GM23338 (cell line): ENCODE results near the gene NOLC1. TPM values are rescaled to one million over a fixed set of nuclear protein-coding genes. Genes with fewer than 3 reads are reported as not detected.

Experiments
- ATAC-seq: fragments of 200-7000 bp; cut with Tn5 transposase; 3 replicates; pipeline ENCODE4 v1.9.1; 2020
- DNase-seq: peaks from one replicate; pipeline ENCODE4 v3.0.0-alpha.2; 2015; ENCODE audit warnings: low spot score
- H2AFZ ChIP-seq: fragments of 200-600 bp; sonication (generic); 2 replicates; pipeline ENCODE4 v1.8.0; 2016; ENCODE audit warnings: antibody characterized with exemption, mild to moderate bottlenecking, moderate library complexity
- H3F3A ChIP-seq: fragments of 200-600 bp; sonication (generic); replicated peaks from 2 replicates; pipeline ENCODE4 v1.8.0; 2017; ENCODE audit warnings: antibody characterized with exemption, mixed run types, low read depth
- H3K27ac ChIP-seq: fragments of 200-600 bp; sonication (generic); 2 replicates; pipeline ENCODE4 v1.6.1; 2016; ENCODE audit warnings: low read depth
- H3K27me3 ChIP-seq: fragments of 200-600 bp; sonication (generic); 2 replicates; pipeline ENCODE4 v1.8.0; 2016; ENCODE audit warnings: mild to moderate bottlenecking, mixed run types, moderate library complexity; ENCODE audit not compliant: insufficient read depth
- H3K36me3 ChIP-seq: fragments of 200-600 bp; sonication (generic); 2 replicates; pipeline ENCODE4 v1.8.0; 2016; ENCODE audit warnings: mild to moderate bottlenecking; ENCODE audit not compliant: insufficient read depth
- H3K4me1 ChIP-seq: fragments of 200-600 bp; sonication (generic); 2 replicates; pipeline ENCODE4 v1.8.0; 2016; ENCODE audit warnings: mild to moderate bottlenecking, moderate library complexity; ENCODE audit not compliant: insufficient read depth
- H3K4me2 ChIP-seq: fragments of 200-600 bp; sonication (generic); 2 replicates; pipeline ENCODE4 v1.7.1; 2017; ENCODE audit warnings: mixed run types
- H3K4me3 ChIP-seq: fragments of 200-600 bp; sonication (generic); 2 replicates; pipeline ENCODE4 v1.6.1; 2016; ENCODE audit warnings: mixed run types
- H3K79me2 ChIP-seq: fragments of 200-600 bp; sonication (generic); replicated peaks from 2 replicates; pipeline ENCODE4 v1.8.0; 2017; ENCODE audit warnings: mild to moderate bottlenecking; ENCODE audit not compliant: insufficient read depth
- H3K9me2 ChIP-seq: fragments of 200-600 bp; sonication (generic); 2 replicates; pipeline ENCODE4 v1.8.0; 2017; ENCODE audit not compliant: insufficient read depth
- H4K20me1 ChIP-seq: fragments of 200-600 bp; sonication (generic); replicated peaks from 2 replicates; pipeline ENCODE4 v1.8.0; 2017; ENCODE audit warnings: mild to moderate bottlenecking; ENCODE audit not compliant: insufficient read depth
- H3K27ac Mint-ChIP-seq: 2 replicates; pipeline ENCODE4 v1.8.0; 2020; ENCODE audit warnings: inconsistent platforms, mild to moderate bottlenecking, moderate library complexity, mixed read lengths
- H3K27me3 Mint-ChIP-seq: 3 replicates; pipeline ENCODE4 v1.8.0; 2022; ENCODE audit warnings: low read depth, mild to moderate bottlenecking, moderate library complexity, mixed read lengths, inconsistent platforms; ENCODE audit not compliant: insufficient read depth, poor library complexity
- H3K36me3 Mint-ChIP-seq: 3 replicates; pipeline ENCODE4 v1.8.0; 2021; ENCODE audit warnings: low read depth, mild to moderate bottlenecking, inconsistent platforms, moderate library complexity, mixed read lengths
- H3K4me1 Mint-ChIP-seq: 3 replicates; pipeline ENCODE4 v1.8.0; 2020; ENCODE audit warnings: mild to moderate bottlenecking, inconsistent platforms, mixed read lengths
- H3K4me3 Mint-ChIP-seq: 3 replicates; pipeline ENCODE4 v1.8.0; 2021; ENCODE audit warnings: moderate library complexity, mild to moderate bottlenecking, inconsistent platforms, mixed read lengths
- H3K9me3 Mint-ChIP-seq: 3 replicates; pipeline ENCODE4 v1.8.0; 2020; ENCODE audit warnings: moderate library complexity, mild to moderate bottlenecking, inconsistent platforms, mixed read lengths
- CREB1 ChIP-seq: fragments of 250-450 bp; sonication (Bioruptor Pico); IDR thresholded peaks from 2 replicates; pipeline ENCODE4 v1.5.0; 2020; ENCODE audit warnings: low read depth, mild to moderate bottlenecking, moderate library complexity
- CTCF ChIP-seq, 2 experiments: fragments of 200-600 bp in 1 of 2; sonication (generic) in 1 of 2; conservative IDR thresholded peaks; 2 replicates each; pipeline versions ENCODE4 v1.5.1 to v1.6.1; 2016 to 2017; ENCODE audit warnings: antibody characterized with exemption in 2 of 2, low read depth in 2 of 2, mild to moderate bottlenecking in 2 of 2, moderate library complexity in 1 of 2
- ETS1 ChIP-seq: IDR thresholded peaks from 2 replicates; pipeline ENCODE4 v1.6.1; 2016; ENCODE audit warnings: antibody characterized with exemption
- EZH2 ChIP-seq: fragments of 200-600 bp; sonication (generic); IDR thresholded peaks from one replicate; pipeline ENCODE4 v1.8.0; 2017; ENCODE audit warnings: antibody characterized with exemption, mild to moderate bottlenecking, low read depth; ENCODE audit not compliant: unreplicated experiment
- EZH2phosphoT487 ChIP-seq: fragments of 200-600 bp; sonication (generic); IDR thresholded peaks from one replicate; pipeline ENCODE4 v1.8.1; 2018; ENCODE audit warnings: antibody characterized with exemption; ENCODE audit not compliant: unreplicated experiment
- JUNB ChIP-seq: IDR thresholded peaks from one replicate; pipeline ENCODE4 v1.6.1; 2016; ENCODE audit warnings: antibody characterized with exemption; ENCODE audit not compliant: unreplicated experiment
- NANOG ChIP-seq: IDR thresholded peaks from 2 replicates; pipeline ENCODE4 v1.6.1; 2016; ENCODE audit warnings: antibody characterized with exemption, borderline replicate concordance
- POLR2AphosphoS5 ChIP-seq: IDR thresholded peaks from 2 replicates; pipeline ENCODE4 v1.6.1; 2016; ENCODE audit warnings: antibody characterized with exemption, low read depth
- REST ChIP-seq: IDR thresholded peaks from one replicate; pipeline ENCODE4 v1.6.1; 2018; ENCODE audit warnings: antibody characterized with exemption; ENCODE audit not compliant: unreplicated experiment
- STAT1 ChIP-seq: IDR thresholded peaks from one replicate; pipeline ENCODE4 v1.6.1; 2016; ENCODE audit warnings: antibody characterized with exemption; ENCODE audit not compliant: unreplicated experiment
- ZNF114 ChIP-seq: fragments of 250-450 bp; sonication (Bioruptor Pico); IDR thresholded peaks from 2 replicates; pipeline ENCODE4 v1.5.0; 2020; ENCODE audit warnings: mild to moderate bottlenecking, moderate library complexity
- ZNF331 ChIP-seq: fragments of 250-450 bp; sonication (Bioruptor Pico); IDR thresholded peaks from 2 replicates; pipeline ENCODE4 v1.5.0; 2020; ENCODE audit warnings: low read depth, mild to moderate bottlenecking, moderate library complexity
- ZNF462 ChIP-seq: fragments of 250-450 bp; sonication (Bioruptor Pico); IDR thresholded peaks from 2 replicates; pipeline ENCODE4 v1.5.0; 2020; ENCODE audit warnings: mild to moderate bottlenecking, moderate library complexity
- polyA plus RNA-seq: library from polyadenylated mRNA; unstranded; fragments of >200 nt; fragmentation: Nextera tagmentation; extraction: Ambion mirVana; gene quantifications from 2 replicates; pipeline ENCODE4 v1.2.1, GENCODE V29; 2016
- total RNA-seq: library from RNA; depleted of rRNA; stranded (reverse); fragments of >200 nt; shearing (Covaris generic); gene quantifications from 2 replicates; pipeline ENCODE4 v1.2.3, GENCODE V29; 2014

The NOLC1 gene
- total and polyA plus RNA-seq, 2 experiments from 2014 or later: 126 to 178 TPM

- Histone ChIP-seq H3K4me2 (peak overlapping the region; percentile 97), H3K4me3 (peak overlapping the region; percentile 95), H3K79me2 (peaks cover 79% of the 10 kb centered on the region), H3K27ac (peak overlapping the region; percentile 45; the same call in 1 of the 2 replicates), H3K4me1 (peaks cover 54% of the 10 kb centered on the region), H2AFZ (no peak overlapping the region), H3F3A (peaks cover 22% of the 10 kb centered on the region; the same call in 1 of the 2 replicates), H3K36me3 (peaks cover 19% of the 10 kb centered on the region), H3K27me3 (no peaks in the 10 kb centered on the region), H4K20me1 (peaks cover 34% of the 10 kb centered on the region), H3K9me2 (no peaks in the 10 kb centered on the region)
- Mint-ChIP-seq H3K4me3 (peak overlapping the region; percentile 89), H3K9me3 (no peaks in the 10 kb centered on the region; the same call in 1 of the 3 replicates), H3K4me1 (peaks cover 65% of the 10 kb centered on the region), H3K27ac (peak overlapping the region; percentile 88), H3K36me3 (peaks cover 37% of the 10 kb centered on the region), H3K27me3 (peaks cover 18% of the 10 kb centered on the region)
- peak; percentile 55 for DNase-seq
- no peak for TF ChIP-seq CTCF (conservative IDR thresholded peaks at IDR 0.05; ENCODE audit: low read depth in 2 of 2)
- no peak for TF ChIP-seq EZH2
- TF ChIP-seq ZNF462 (CRISPR knock-in tag): no peak
- TF ChIP-seq EZH2phosphoT487: no peak
- no peak for TF ChIP-seq REST
- TF ChIP-seq ZNF331: no peak
- no peak for TF ChIP-seq STAT1
- TF ChIP-seq JUNB: no peak
- TF ChIP-seq ZNF114 (CRISPR knock-in tag): no peak
- no peak for TF ChIP-seq ETS1
- TF ChIP-seq NANOG: no peak
- no peak for TF ChIP-seq POLR2AphosphoS5
- TF ChIP-seq CREB1 (CRISPR knock-in tag): no peak
- peak; percentile 12 for ATAC-seq
These were observed 38.0 kb upstream of the NOLC1 start for GRCh38 chr10:102113956-102114857.
